SK-N-SH (cell line): ENCODE measurements around the gene DGKD. TPM values are rescaled to one million over a fixed set of nuclear protein-coding genes. Genes with fewer than 3 reads are reported as not detected.

Experiments used
- CTCF ChIA-PET: fragments of 300-600, 350-600 bp; formaldehyde crosslinking; extraction: SDS; loops from one replicate; lab custom pipeline; 2021; lab: Yijun Ruan, JAX
- POLR2A ChIA-PET: fragments of 350-600 bp; sonication (Branson Sonifier 250); formaldehyde crosslinking; extraction: SDS; loops from one replicate; lab custom pipeline; 2020; ENCODE audit warnings: antibody characterized with exemption, inconsistent platforms; lab: Yijun Ruan, JAX
- DNase-seq: peaks from one replicate; pipeline ENCODE4 v3.0.0; 2012
- H2AFZ ChIP-seq: fragments of 200-600 bp; sonication (generic); 2 replicates; pipeline ENCODE4 v1.8.1; 2016; ENCODE audit warnings: antibody characterized with exemption, mild to moderate bottlenecking, low read depth
- H3F3A ChIP-seq: fragments of 200-600 bp; sonication (generic); replicated peaks from 2 replicates; pipeline ENCODE3; 2016; ENCODE audit warnings: antibody characterized with exemption, mild to moderate bottlenecking; ENCODE audit not compliant: insufficient read depth
- H3K27ac ChIP-seq, 2 experiments: fragments of 200-500 bp in 1 of 2; fragments of 200-600 bp in 1 of 2; sonication (Bioruptor generic) in 1 of 2; sonication (generic), shearing (Covaris generic) in 1 of 2; 2 replicates each; pipeline versions ENCODE4 v1.5.1 to v1.6.1; 2014 to 2016; ENCODE audit warnings: low read depth in 2 of 2, inconsistent platforms in 1 of 2, low read length in 1 of 2, mild to moderate bottlenecking in 1 of 2, mixed read lengths in 1 of 2
- H3K27me3 ChIP-seq: fragments of 200-600 bp; sonication (generic), shearing (Covaris generic); 2 replicates; pipeline ENCODE4 v1.6.1; 2016; ENCODE audit warnings: mixed run types; ENCODE audit not compliant: insufficient read depth
- H3K36me3 ChIP-seq, 2 experiments: fragments of 200-500 bp in 1 of 2; fragments of 200-600 bp in 1 of 2; sonication (Bioruptor generic) in 1 of 2; sonication (generic) in 1 of 2; replicated peaks in 1 of 2; 2 replicates each; pipeline versions ENCODE3 to v1.5.1; 2014 to 2016; ENCODE audit warnings: low read length in 1 of 2, mild to moderate bottlenecking in 1 of 2; ENCODE audit not compliant: insufficient read depth in 2 of 2, control insufficient read depth in 1 of 2
- H3K4me1 ChIP-seq, 2 experiments: fragments of 200-500 bp in 1 of 2; fragments of 200-600 bp in 1 of 2; sonication (Bioruptor generic) in 1 of 2; sonication (generic), shearing (Covaris generic) in 1 of 2; 2 replicates each; pipeline versions ENCODE4 v1.5.1 to v1.6.1; 2014 to 2016; ENCODE audit warnings: low read depth in 1 of 2, low read length in 1 of 2, mixed run types in 1 of 2; ENCODE audit not compliant: insufficient read depth in 2 of 2, control insufficient read depth in 1 of 2
- H3K4me2 ChIP-seq: fragments of 200-600 bp; sonication (generic), shearing (Covaris generic); 2 replicates; pipeline ENCODE4 v1.6.1; 2017; ENCODE audit warnings: mixed run types
- H3K4me3 ChIP-seq, 2 experiments: fragments of 200-500 bp in 1 of 2; fragments of 200-600 bp in 1 of 2; sonication (Bioruptor generic) in 1 of 2; sonication (generic), shearing (Covaris generic) in 1 of 2; 2 replicates each; pipeline versions ENCODE4 v1.5.1 to v1.8.1; 2014 to 2016; ENCODE audit warnings: low read depth in 2 of 2, inconsistent platforms in 1 of 2, low read length in 1 of 2, mild to moderate bottlenecking in 1 of 2, mixed read lengths in 1 of 2, moderate library complexity in 1 of 2
- H3K79me2 ChIP-seq: fragments of 200-600 bp; sonication (generic); 2 replicates; pipeline ENCODE4 v1.8.1; 2017; ENCODE audit warnings: mild to moderate bottlenecking; ENCODE audit not compliant: insufficient read depth
- H3K9ac ChIP-seq: fragments of 200-600 bp; sonication (generic); 2 replicates; pipeline ENCODE4 v1.6.1; 2017; ENCODE audit warnings: mixed run types
- H3K9me2 ChIP-seq: fragments of 200-600 bp; sonication (generic); 2 replicates; pipeline ENCODE4 v1.6.1; 2017; ENCODE audit warnings: mixed run types
- H3K9me3 ChIP-seq: fragments of 200-600 bp; sonication (generic); 2 replicates; pipeline ENCODE4 v1.6.1; 2017; ENCODE audit warnings: mixed run types, mild to moderate bottlenecking, moderate library complexity
- H4K20me1 ChIP-seq: fragments of 200-600 bp; sonication (generic); 2 replicates; pipeline ENCODE4 v1.6.1; 2017; ENCODE audit warnings: mild to moderate bottlenecking, mixed run types; ENCODE audit not compliant: insufficient read depth
- CTCF ChIP-seq: fragments of 200-600 bp; sonication (generic); IDR thresholded peaks from 2 replicates; pipeline ENCODE4 v1.6.1; 2017; ENCODE audit warnings: antibody characterized with exemption, mild to moderate bottlenecking, moderate library complexity
- ELF1 ChIP-seq: IDR thresholded peaks from 2 replicates; pipeline ENCODE4 v1.4.0; 2012
- EP300 ChIP-seq, 2 experiments: IDR thresholded peaks; 2 replicates each; pipeline versions ENCODE4 v1.4.0 to v1.6.1; 2012; ENCODE audit warnings: borderline replicate concordance in 1 of 2, low read depth in 1 of 2, low read length in 1 of 2
- NRF1 ChIP-seq: IDR thresholded peaks from 2 replicates; pipeline ENCODE4 v1.6.1; 2012; ENCODE audit warnings: low read depth, mild to moderate bottlenecking, low read length
- POLR2AphosphoS5 ChIP-seq: IDR thresholded peaks from 2 replicates; pipeline ENCODE4 v1.6.1; 2012; ENCODE audit warnings: low read depth, low read length
- RAD21 ChIP-seq: IDR thresholded peaks from 2 replicates; pipeline ENCODE4 v1.6.1; 2012; ENCODE audit warnings: mild to moderate bottlenecking, low read length
- RXRA ChIP-seq: IDR thresholded peaks from 2 replicates; pipeline ENCODE4 v1.4.0; 2012; ENCODE audit warnings: low read depth, mild to moderate bottlenecking, borderline replicate concordance
- SIN3A ChIP-seq: IDR thresholded peaks from 2 replicates; pipeline ENCODE4 v1.6.1; 2012; ENCODE audit warnings: low read depth, mild to moderate bottlenecking, low read length, moderate library complexity, borderline replicate concordance
- SMC3 ChIP-seq: IDR thresholded peaks from 2 replicates; pipeline ENCODE4 v1.6.1; 2012; ENCODE audit warnings: low read depth, low read length, improper control_type of control experiment
- TAF1 ChIP-seq: IDR thresholded peaks from 2 replicates; pipeline ENCODE4 v1.6.1; 2012; ENCODE audit warnings: low read depth, mild to moderate bottlenecking, low read length, moderate library complexity, borderline replicate concordance
- TEAD4 ChIP-seq: IDR thresholded peaks from 2 replicates; pipeline ENCODE4 v1.4.0; 2012; ENCODE audit warnings: mild to moderate bottlenecking, borderline replicate concordance; ENCODE audit not compliant: insufficient read depth
- YY1 ChIP-seq: IDR thresholded peaks from 2 replicates; pipeline ENCODE4 v1.4.0; 2012; ENCODE audit warnings: low read depth, mild to moderate bottlenecking
- ZBTB33 ChIP-seq: IDR thresholded peaks from 2 replicates; pipeline ENCODE4 v1.4.0; 2012; ENCODE audit warnings: low read depth, borderline replicate concordance
- WGBS: methylation state at CpG from one replicate; pipeline ENCODE4 v1.1.6; 2017; ENCODE audit warnings: low lambda C conversion rate; 5-methylcytosine and 5-hydroxymethylcytosine counted together
- polyA plus RNA-seq, 3 experiments: library from polyadenylated mRNA; depleted of rRNA; stranded (reverse); fragments of >200 nt; gene quantifications; 2 replicates each; pipeline ENCODE4 v1.2.3, GENCODE V29; 2012
- TF ChIP-seq, protein P1 (sequence below): fragments of 150-350 bp; IDR thresholded peaks from 2 replicates; pipeline ENCODE4 v1.6.1; 2016; ENCODE audit warnings: mild to moderate bottlenecking, low read depth, low read length

DGKD gene
- polyA plus RNA-seq, 1 of the 3 experiments (the other 2 are of a cell fraction) = 21.7 TPM

GRCh38 chr2:233404222-233404621, 49.9 kb downstream of the DGKD start:
- DNase-seq = no peak
- H3K4me2 ChIP-seq = no peak overlapping the region
- ChIA-PET POLR2A (no interaction called here), CTCF (interaction anchor here (0.9 to 2.1 kb wide), 5 partner anchors 10 to 44 kb away, joined by 3 to 8 read pairs (median 4); no protein-coding TSS in a partner anchor)
- H4K20me1 ChIP-seq = no peaks in the 10 kb centered on the region
- H3K27ac ChIP-seq = no peak overlapping the region
- peaks cover 5% of the 10 kb centered on the region for H3F3A ChIP-seq
- H3K27me3 ChIP-seq = no peaks in the 10 kb centered on the region
- H3K9me3 ChIP-seq = no peaks in the 10 kb centered on the region
- H2AFZ ChIP-seq = no peak overlapping the region
- peaks cover 0 to 7% of the 10 kb centered on the region in 2 experiments; a peak in 1 of 4 replicates for H3K4me1 ChIP-seq
- TF ChIP-seq, protein P1, sequence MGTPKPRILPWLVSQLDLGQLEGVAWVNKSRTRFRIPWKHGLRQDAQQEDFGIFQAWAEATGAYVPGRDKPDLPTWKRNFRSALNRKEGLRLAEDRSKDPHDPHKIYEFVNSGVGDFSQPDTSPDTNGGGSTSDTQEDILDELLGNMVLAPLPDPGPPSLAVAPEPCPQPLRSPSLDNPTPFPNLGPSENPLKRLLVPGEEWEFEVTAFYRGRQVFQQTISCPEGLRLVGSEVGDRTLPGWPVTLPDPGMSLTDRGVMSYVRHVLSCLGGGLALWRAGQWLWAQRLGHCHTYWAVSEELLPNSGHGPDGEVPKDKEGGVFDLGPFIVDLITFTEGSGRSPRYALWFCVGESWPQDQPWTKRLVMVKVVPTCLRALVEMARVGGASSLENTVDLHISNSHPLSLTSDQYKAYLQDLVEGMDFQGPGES = no peak
- TF ChIP-seq EP300 (IDR thresholded peaks at IDR 0.05; ENCODE audit: borderline replicate concordance in 1 of 2, low read depth in 1 of 2, low read length in 1 of 2) = no peak
- TF ChIP-seq RAD21 = peak; percentile 65
- TF ChIP-seq ELF1 = no peak
- TF ChIP-seq TAF1 = no peak
- peak; percentile 55 for TF ChIP-seq SMC3
- peak; percentile 72 for TF ChIP-seq CTCF
- TF ChIP-seq NRF1 = no peak
- no peak overlapping the region for H3K4me3 ChIP-seq
- H3K9ac ChIP-seq = no peak overlapping the region
- no peaks in the 10 kb centered on the region for H3K79me2 ChIP-seq
- no peaks in the 10 kb centered on the region for H3K9me2 ChIP-seq
- H3K36me3 ChIP-seq = peaks cover 0 to 11% of the 10 kb centered on the region in 2 experiments

GRCh38 chr2:233406865-233407264, 52.6 kb downstream of the DGKD start:
- 86% methylated on average over 2 of the region's 2 CpGs for WGBS
- TF ChIP-seq SIN3A = no peak
- TF ChIP-seq TEAD4 = no peak
- no peak for TF ChIP-seq ZBTB33
- no peak for TF ChIP-seq POLR2AphosphoS5
- TF ChIP-seq YY1 = no peak
- TF ChIP-seq RXRA = no peak
- CTCF ChIA-PET = interaction anchor here (0.9 to 1.8 kb wide), 3 partner anchors 23 to 38 kb away, joined by 3 to 4 read pairs (median 4); no protein-coding TSS in a partner anchor

More at GRCh38 chr2:233406865-233407264, 52.6 kb downstream of the DGKD start:
- Histone ChIP-seq H3K9me2 (no peaks in the 10 kb centered on the region), H3K4me3 (no peak overlapping the region), H2AFZ (no peak overlapping the region), H3K27ac (no peak overlapping the region), H3K4me2 (no peak overlapping the region), H3F3A (peaks cover 9% of the 10 kb centered on the region), H3K9me3 (no peaks in the 10 kb centered on the region), H3K36me3 (peaks cover 4 to 23% of the 10 kb centered on the region in 2 experiments), H3K27me3 (no peaks in the 10 kb centered on the region), H4K20me1 (no peaks in the 10 kb centered on the region), H3K9ac (no peak overlapping the region), H3K4me1 (peaks cover 0 to 2% of the 10 kb centered on the region in 2 experiments; a peak in 1 of 4 replicates), H3K79me2 (peaks cover 6% of the 10 kb centered on the region; the same call in 1 of the 2 replicates)
- DNase-seq = no peak
- POLR2A ChIA-PET = no interaction called here
